ENCODE data around the gene PXYLP1.

Gene PXYLP1

GRCh38 chr3:141306922-141307321 lies 75.3 kb downstream of the PXYLP1 start:
- Histone ChIP-seq H2AFZ (ENCODE audit: low read length) (no peak overlapping the region), H4K91ac (ENCODE audit: low read depth, low read length, poor library complexity) (no peak overlapping the region), H3K27ac (replicated peaks; ENCODE audit: low read length) (no peak overlapping the region), H3K4me2 (ENCODE audit: insufficient read depth, low read length, poor library complexity, severe bottlenecking) (no peak overlapping the region), H3K18ac (ENCODE audit: low read length) (no peak overlapping the region), H3K4ac (ENCODE audit: low read length) (no peak overlapping the region), H2BK12ac (ENCODE audit: low read length) (no peak overlapping the region), H4K8ac (ENCODE audit: low read depth, low read length) (no peak overlapping the region), H3K9ac (ENCODE audit: low read depth, low read length, poor library complexity) (no peak overlapping the region), H3K27me3 (ENCODE audit: control insufficient read depth in 3 of 3, insufficient read depth in 3 of 3, low read depth in 1 of 3, low read length in 3 of 3) (no peaks in the 10 kb centered on the region), H3K4me3 (ENCODE audit: low read length in 2 of 2) (no peak overlapping the region), H2BK5ac (ENCODE audit: low read length) (no peak overlapping the region), H3K79me1 (ENCODE audit: low read depth, low read length) (no peaks in the 10 kb centered on the region), H3K9me3 (replicated peaks in 1 of 2; ENCODE audit: control insufficient read depth in 2 of 2, insufficient read depth in 1 of 2, low read depth in 1 of 2, low read length in 2 of 2) (no peaks in the 10 kb centered on the region), H2AK5ac (ENCODE audit: low read depth, low read length) (no peak overlapping the region), H3K36me3 (replicated peaks in 1 of 2; ENCODE audit: control insufficient read depth in 2 of 2, insufficient read depth in 2 of 2, low read length in 2 of 2) (no peaks in the 10 kb centered on the region), H3K14ac (ENCODE audit: low read length) (no peak overlapping the region), H2BK15ac (ENCODE audit: low read length) (no peak overlapping the region), H3K4me1 (ENCODE audit: control insufficient read depth in 2 of 2, insufficient read depth in 1 of 2, low read depth in 1 of 2, low read length in 2 of 2) (peaks cover 4% of the 10 kb centered on the region in 2 donors), H2BK120ac (ENCODE audit: low read depth, low read length) (no peak overlapping the region), H3K23ac (ENCODE audit: low read depth, low read length, poor library complexity) (no peak overlapping the region)
- no CpG with 5 or more reads among the region's 5 CpGs for WGBS, 2 donors (ENCODE audit: extremely low coverage in 2 of 2, insufficient read length in 2 of 2, insufficient replicate concordance in 1 of 2)
- DNase-seq (ENCODE audit: low spot score): no peak

DNA sequence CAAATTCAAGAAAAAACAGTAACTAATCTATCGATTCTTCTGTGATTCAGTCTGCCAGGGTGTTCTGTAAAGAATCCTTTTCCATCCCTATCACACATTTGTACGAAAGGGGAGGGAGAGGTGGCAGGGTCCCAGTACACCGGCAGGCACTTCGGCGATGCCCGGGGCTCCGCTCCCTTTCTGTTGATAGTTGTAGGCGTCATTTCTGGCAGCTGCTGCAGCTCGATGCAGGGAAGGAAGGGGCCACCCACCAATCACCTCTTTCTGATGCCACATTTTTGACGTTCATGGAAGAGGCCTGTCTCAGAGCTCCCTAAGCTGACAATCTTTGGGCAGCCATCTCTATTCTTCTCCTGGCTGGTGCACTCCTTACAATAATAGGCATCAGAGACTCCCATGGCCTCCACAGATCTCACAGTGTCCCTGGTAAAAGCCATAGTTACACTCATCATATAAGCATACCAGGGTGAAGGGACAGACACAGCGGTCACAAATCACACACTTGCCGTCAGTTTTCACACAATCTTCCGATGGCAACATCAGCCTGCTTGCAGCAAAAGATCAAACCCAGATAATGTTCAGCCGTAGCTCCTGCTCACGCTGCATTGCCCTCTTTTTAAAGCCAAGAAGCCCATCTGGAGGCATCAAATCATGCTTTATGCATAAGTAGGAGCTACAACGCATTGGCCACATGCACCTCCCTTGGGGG lies 75.9 kb downstream of the PXYLP1 start:
- no CpG with 5 or more reads among the region's 16 CpGs for WGBS, 2 donors (ENCODE audit: extremely low coverage in 2 of 2, insufficient read length in 2 of 2, insufficient replicate concordance in 1 of 2)
- Histone ChIP-seq H2BK5ac (ENCODE audit: low read length) (no peak overlapping the region), H4K8ac (ENCODE audit: low read depth, low read length) (no peak overlapping the region), H3K14ac (ENCODE audit: low read length) (no peak overlapping the region), H3K27ac (replicated peaks; ENCODE audit: low read length) (no peak overlapping the region), H4K91ac (ENCODE audit: low read depth, low read length, poor library complexity) (no peak overlapping the region), H3K4me2 (ENCODE audit: insufficient read depth, low read length, poor library complexity, severe bottlenecking) (no peak overlapping the region), H2BK15ac (ENCODE audit: low read length) (no peak overlapping the region), H2AK5ac (ENCODE audit: low read depth, low read length) (no peak overlapping the region), H3K18ac (ENCODE audit: low read length) (no peak overlapping the region), H2AFZ (ENCODE audit: low read length) (no peak overlapping the region), H3K79me1 (ENCODE audit: low read depth, low read length) (no peaks in the 10 kb centered on the region), H2BK120ac (ENCODE audit: low read depth, low read length) (no peak overlapping the region), H3K23ac (ENCODE audit: low read depth, low read length, poor library complexity) (no peak overlapping the region), H3K9me3 (replicated peaks in 1 of 2; ENCODE audit: control insufficient read depth in 2 of 2, insufficient read depth in 1 of 2, low read depth in 1 of 2, low read length in 2 of 2) (no peaks in the 10 kb centered on the region), H3K4me3 (ENCODE audit: low read length in 2 of 2) (no peak overlapping the region), H2BK12ac (ENCODE audit: low read length) (no peak overlapping the region), H3K9ac (ENCODE audit: low read depth, low read length, poor library complexity) (no peak overlapping the region), H3K4ac (ENCODE audit: low read length) (no peak overlapping the region), H3K36me3 (replicated peaks in 1 of 2; ENCODE audit: control insufficient read depth in 2 of 2, insufficient read depth in 2 of 2, low read length in 2 of 2) (no peaks in the 10 kb centered on the region), H3K4me1 (ENCODE audit: control insufficient read depth in 2 of 2, insufficient read depth in 1 of 2, low read depth in 1 of 2, low read length in 2 of 2) (peaks cover 4 to 7% of the 10 kb centered on the region in 2 donors), H3K27me3 (ENCODE audit: control insufficient read depth in 3 of 3, insufficient read depth in 3 of 3, low read depth in 1 of 3, low read length in 3 of 3) (no peaks in the 10 kb centered on the region)
- DNase-seq (ENCODE audit: low spot score): no peak

GRCh38 chr3:141308588-141309218 lies 77.1 kb downstream of the PXYLP1 start:
- Histone ChIP-seq H3K23ac (ENCODE audit: low read depth, low read length, poor library complexity) (no peak overlapping the region), H3K18ac (ENCODE audit: low read length) (no peak overlapping the region), H3K14ac (ENCODE audit: low read length) (no peak overlapping the region), H3K4me2 (ENCODE audit: insufficient read depth, low read length, poor library complexity, severe bottlenecking) (no peak overlapping the region), H3K27me3 (ENCODE audit: control insufficient read depth in 3 of 3, insufficient read depth in 3 of 3, low read depth in 1 of 3, low read length in 3 of 3) (no peaks in the 10 kb centered on the region), H3K9me3 (replicated peaks in 1 of 2; ENCODE audit: control insufficient read depth in 2 of 2, insufficient read depth in 1 of 2, low read depth in 1 of 2, low read length in 2 of 2) (no peaks in the 10 kb centered on the region), H2BK5ac (ENCODE audit: low read length) (no peak overlapping the region), H2BK15ac (ENCODE audit: low read length) (peak overlapping the region; percentile 28), H3K4ac (ENCODE audit: low read length) (no peak overlapping the region), H3K4me3 (ENCODE audit: low read length in 2 of 2) (no peak overlapping the region), H2AK5ac (ENCODE audit: low read depth, low read length) (no peak overlapping the region), H3K4me1 (ENCODE audit: control insufficient read depth in 2 of 2, insufficient read depth in 1 of 2, low read depth in 1 of 2, low read length in 2 of 2) (peaks cover 4 to 7% of the 10 kb centered on the region in 2 donors), H3K27ac (replicated peaks; ENCODE audit: low read length) (no peak overlapping the region), H2BK120ac (ENCODE audit: low read depth, low read length) (no peak overlapping the region), H3K36me3 (replicated peaks in 1 of 2; ENCODE audit: control insufficient read depth in 2 of 2, insufficient read depth in 2 of 2, low read length in 2 of 2) (no peaks in the 10 kb centered on the region), H4K91ac (ENCODE audit: low read depth, low read length, poor library complexity) (no peak overlapping the region), H2AFZ (ENCODE audit: low read length) (no peak overlapping the region), H2BK12ac (ENCODE audit: low read length) (no peak overlapping the region), H3K79me1 (ENCODE audit: low read depth, low read length) (no peaks in the 10 kb centered on the region), H3K9ac (ENCODE audit: low read depth, low read length, poor library complexity) (no peak overlapping the region), H4K8ac (ENCODE audit: low read depth, low read length) (no peak overlapping the region)
- WGBS, 2 donors (ENCODE audit: extremely low coverage in 2 of 2, insufficient read length in 2 of 2, insufficient replicate concordance in 1 of 2): no CpG with 5 or more reads among the region's 13 CpGs
- DNase-seq (ENCODE audit: low spot score): peak; percentile 45

GRCh38 chr3:141311170-141311495 lies 79.5 kb downstream of the PXYLP1 start:
- Histone ChIP-seq H2BK120ac (ENCODE audit: low read depth, low read length) (no peak overlapping the region), H3K4me2 (ENCODE audit: insufficient read depth, low read length, poor library complexity, severe bottlenecking) (peak overlapping the region; percentile 63), H2BK12ac (ENCODE audit: low read length) (no peak overlapping the region), H3K23ac (ENCODE audit: low read depth, low read length, poor library complexity) (peak overlapping the region; percentile 58), H3K4ac (ENCODE audit: low read length) (no peak overlapping the region), H3K18ac (ENCODE audit: low read length) (peak overlapping the region; percentile 92), H2BK15ac (ENCODE audit: low read length) (no peak overlapping the region), H3K9ac (ENCODE audit: low read depth, low read length, poor library complexity) (peak overlapping the region; percentile 90), H4K91ac (ENCODE audit: low read depth, low read length, poor library complexity) (no peak overlapping the region), H3K27me3 (ENCODE audit: control insufficient read depth in 3 of 3, insufficient read depth in 3 of 3, low read depth in 1 of 3, low read length in 3 of 3) (no peaks in the 10 kb centered on the region), H3K27ac (replicated peaks; ENCODE audit: low read length) (no peak overlapping the region), H3K9me3 (replicated peaks in 1 of 2; ENCODE audit: control insufficient read depth in 2 of 2, insufficient read depth in 1 of 2, low read depth in 1 of 2, low read length in 2 of 2) (no peaks in the 10 kb centered on the region), H3K4me3 (ENCODE audit: low read length in 2 of 2) (peak overlapping the region; percentile 83 to 90), H2AK5ac (ENCODE audit: low read depth, low read length) (no peak overlapping the region), H2BK5ac (ENCODE audit: low read length) (no peak overlapping the region), H3K4me1 (ENCODE audit: control insufficient read depth in 2 of 2, insufficient read depth in 1 of 2, low read depth in 1 of 2, low read length in 2 of 2) (peaks cover 4 to 7% of the 10 kb centered on the region in 2 donors), H4K8ac (ENCODE audit: low read depth, low read length) (no peak overlapping the region), H3K14ac (ENCODE audit: low read length) (peak overlapping the region; percentile 49), H3K79me1 (ENCODE audit: low read depth, low read length) (no peaks in the 10 kb centered on the region), H2AFZ (ENCODE audit: low read length) (peak overlapping the region; percentile 92), H3K36me3 (replicated peaks in 1 of 2; ENCODE audit: control insufficient read depth in 2 of 2, insufficient read depth in 2 of 2, low read length in 2 of 2) (no peaks in the 10 kb centered on the region)
- DNase-seq (ENCODE audit: low spot score): no peak
- WGBS, 2 donors (ENCODE audit: extremely low coverage in 2 of 2, insufficient read length in 2 of 2, insufficient replicate concordance in 1 of 2): no CpG with 5 or more reads among the region's 13 CpGs
